ENCODE measurements around the gene INAVA. TPM values are rescaled to one million over a fixed set of nuclear protein-coding genes. Genes with fewer than 3 reads are reported as not detected.

INAVA gene
- total and polyA plus RNA-seq, 9 of the 15 experiments (the other 6 are each of a cell fraction or from before 2014, with no cell fraction given): 0.09 TPM; not detected in 8

DNA sequence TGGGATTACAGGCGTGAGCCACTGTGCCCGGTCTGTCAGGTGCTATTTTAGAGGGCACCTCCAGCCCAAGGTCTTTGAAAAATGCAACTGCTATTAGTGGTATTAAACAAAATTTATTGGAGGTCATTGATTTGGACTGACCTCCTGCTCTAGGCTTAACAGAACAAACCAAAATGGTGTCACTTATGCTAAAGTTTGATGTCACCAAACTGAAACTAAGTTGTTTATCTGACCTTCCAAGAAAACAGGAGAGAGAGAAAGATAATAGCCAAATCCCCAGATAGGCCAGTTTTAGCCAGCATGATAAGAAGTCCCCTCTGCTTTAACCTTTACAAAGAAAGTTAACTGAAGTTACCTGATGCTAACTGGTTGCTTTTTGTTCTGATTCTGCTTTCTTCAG lies 8.1 kb upstream of the INAVA start (continued):
- TF ChIP-seq, protein P1, sequence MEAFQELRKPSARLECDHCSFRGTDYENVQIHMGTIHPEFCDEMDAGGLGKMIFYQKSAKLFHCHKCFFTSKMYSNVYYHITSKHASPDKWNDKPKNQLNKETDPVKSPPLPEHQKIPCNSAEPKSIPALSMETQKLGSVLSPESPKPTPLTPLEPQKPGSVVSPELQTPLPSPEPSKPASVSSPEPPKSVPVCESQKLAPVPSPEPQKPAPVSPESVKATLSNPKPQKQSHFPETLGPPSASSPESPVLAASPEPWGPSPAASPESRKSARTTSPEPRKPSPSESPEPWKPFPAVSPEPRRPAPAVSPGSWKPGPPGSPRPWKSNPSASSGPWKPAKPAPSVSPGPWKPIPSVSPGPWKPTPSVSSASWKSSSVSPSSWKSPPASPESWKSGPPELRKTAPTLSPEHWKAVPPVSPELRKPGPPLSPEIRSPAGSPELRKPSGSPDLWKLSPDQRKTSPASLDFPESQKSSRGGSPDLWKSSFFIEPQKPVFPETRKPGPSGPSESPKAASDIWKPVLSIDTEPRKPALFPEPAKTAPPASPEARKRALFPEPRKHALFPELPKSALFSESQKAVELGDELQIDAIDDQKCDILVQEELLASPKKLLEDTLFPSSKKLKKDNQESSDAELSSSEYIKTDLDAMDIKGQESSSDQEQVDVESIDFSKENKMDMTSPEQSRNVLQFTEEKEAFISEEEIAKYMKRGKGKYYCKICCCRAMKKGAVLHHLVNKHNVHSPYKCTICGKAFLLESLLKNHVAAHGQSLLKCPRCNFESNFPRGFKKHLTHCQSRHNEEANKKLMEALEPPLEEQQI (IDR thresholded peaks at IDR 0.05): no peak
- TF ChIP-seq ARID3B (CRISPR knock-in tag; IDR thresholded peaks at IDR 0.05; ENCODE audit: borderline replicate concordance) (no peak), CSDE1 (IDR thresholded peaks at IDR 0.05) (no peak), PTRF (tag; IDR thresholded peaks at IDR 0.05) (peak; percentile 78), ZNF232 (CRISPR knock-in tag; IDR thresholded peaks at IDR 0.05) (no peak), TCF15 (CRISPR knock-in tag; IDR thresholded peaks at IDR 0.05) (peak; percentile 68; the same call in 1 of the 2 replicates), ZNF586 (CRISPR knock-in tag; conservative IDR thresholded peaks at IDR 0.05) (no peak), PBX2 (CRISPR knock-in tag; IDR thresholded peaks at IDR 0.05; ENCODE audit: low read depth) (no peak), PBX2 (tag; conservative IDR thresholded peaks at IDR 0.05; ENCODE audit: low read depth) (no peak), TAF7 (tag; IDR thresholded peaks at IDR 0.05) (0 out of 2 replicates have a peak, but pooled peaks have one; percentile 42), ZNF398 (CRISPR knock-in tag; IDR thresholded peaks at IDR 0.05) (no peak), TARDBP (IDR thresholded peaks at IDR 0.05) (no peak), ZNF347 (CRISPR knock-in tag; IDR thresholded peaks at IDR 0.05; ENCODE audit: low read depth) (no peak), PHB2 (IDR thresholded peaks at IDR 0.05; ENCODE audit: low read depth) (no peak), ZNF76 (CRISPR knock-in tag; IDR thresholded peaks at IDR 0.05; ENCODE audit: borderline replicate concordance) (peak; percentile 90), NR2F6 (CRISPR knock-in tag; IDR thresholded peaks at IDR 0.05) (0 out of 2 replicates have a peak, but pooled peaks have one; percentile 43), NR2C1 (IDR thresholded peaks at IDR 0.05) (no peak), NR2C1 (tag; IDR thresholded peaks at IDR 0.05) (peak; percentile 90), TCF7L2 (IDR thresholded peaks at IDR 0.05; ENCODE audit: low read depth, low read length) (no peak)
- TF ChIP-seq, protein P2, sequence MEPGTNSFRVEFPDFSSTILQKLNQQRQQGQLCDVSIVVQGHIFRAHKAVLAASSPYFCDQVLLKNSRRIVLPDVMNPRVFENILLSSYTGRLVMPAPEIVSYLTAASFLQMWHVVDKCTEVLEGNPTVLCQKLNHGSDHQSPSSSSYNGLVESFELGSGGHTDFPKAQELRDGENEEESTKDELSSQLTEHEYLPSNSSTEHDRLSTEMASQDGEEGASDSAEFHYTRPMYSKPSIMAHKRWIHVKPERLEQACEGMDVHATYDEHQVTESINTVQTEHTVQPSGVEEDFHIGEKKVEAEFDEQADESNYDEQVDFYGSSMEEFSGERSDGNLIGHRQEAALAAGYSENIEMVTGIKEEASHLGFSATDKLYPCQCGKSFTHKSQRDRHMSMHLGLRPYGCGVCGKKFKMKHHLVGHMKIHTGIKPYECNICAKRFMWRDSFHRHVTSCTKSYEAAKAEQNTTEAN (CRISPR knock-in tag; IDR thresholded peaks at IDR 0.05): no peak
